Hepatocyte (in vitro differentiated cells): Measurements from ENCODE around the gene TEX19. TPM values are rescaled to one million over a fixed set of nuclear protein-coding genes. Genes with fewer than 3 reads are reported as not detected.
A peak's percentile ranks its signal among the peaks of the same experiment; 100 is the strongest.

Experiments used
- DNase-seq: peaks from one replicate; pipeline ENCODE4 v3.0.0-alpha.2; 2016; ENCODE audit warnings: low spot score
- H2AFZ ChIP-seq: fragments of 200-600 bp; sonication (generic); 2 replicates; pipeline ENCODE4 v1.6.0; 2016; ENCODE audit warnings: antibody characterized with exemption, mild to moderate bottlenecking
- H3K27ac ChIP-seq: fragments of 200-600 bp; sonication (generic); 2 replicates; pipeline ENCODE4 v1.5.1; 2016; ENCODE audit warnings: mild to moderate bottlenecking
- H3K27me3 ChIP-seq: fragments of 200-600 bp; sonication (generic); 2 replicates; pipeline ENCODE4 v1.6.1; 2016
- H3K36me3 ChIP-seq: fragments of 200-600 bp; sonication (generic); replicated peaks from 2 replicates; pipeline ENCODE4 v1.5.1; 2016; ENCODE audit warnings: low read depth; ENCODE audit not compliant: insufficient read depth
- H3K4me1 ChIP-seq: fragments of 200-600 bp; sonication (generic); 2 replicates; pipeline ENCODE4 v1.5.1; 2016; ENCODE audit warnings: mild to moderate bottlenecking, moderate library complexity; ENCODE audit not compliant: insufficient read depth
- H3K4me2 ChIP-seq: fragments of 200-600 bp; sonication (generic); 2 replicates; pipeline ENCODE4 v1.6.0; 2016
- H3K4me3 ChIP-seq: fragments of 200-600 bp; sonication (generic); 2 replicates; pipeline ENCODE4 v1.5.1; 2016; ENCODE audit warnings: mild to moderate bottlenecking
- H3K79me2 ChIP-seq: fragments of 200-600 bp; sonication (generic); 2 replicates; pipeline ENCODE4 v1.6.0; 2017; ENCODE audit warnings: mild to moderate bottlenecking
- H3K9me2 ChIP-seq: fragments of 200-600 bp; sonication (generic); replicated peaks from 2 replicates; pipeline ENCODE4 v1.6.0; 2017; ENCODE audit warnings: mild to moderate bottlenecking; ENCODE audit not compliant: insufficient read depth
- H3K9me3 ChIP-seq: fragments of 200-600 bp; sonication (generic); 2 replicates; pipeline ENCODE4 v1.5.1; 2016; ENCODE audit warnings: low read depth, mild to moderate bottlenecking
- H4K20me1 ChIP-seq: fragments of 200-600 bp; sonication (generic); 2 replicates; pipeline ENCODE4 v1.6.0; 2016; ENCODE audit warnings: mild to moderate bottlenecking; ENCODE audit not compliant: insufficient read depth, poor library complexity, severe bottlenecking
- CTCF ChIP-seq: fragments of 200-600 bp; sonication (generic); IDR thresholded peaks from 2 replicates; pipeline ENCODE4 v1.5.1; 2016; ENCODE audit warnings: antibody characterized with exemption, mild to moderate bottlenecking; ENCODE audit not compliant: poor library complexity
- EZH2 ChIP-seq: fragments of 200-600 bp; sonication (generic); IDR thresholded peaks from 2 replicates; pipeline ENCODE4 v1.6.1; 2016; ENCODE audit warnings: antibody characterized with exemption, mild to moderate bottlenecking, borderline replicate concordance
- EZH2phosphoT487 ChIP-seq: fragments of 200-600 bp; sonication (generic); IDR thresholded peaks from one replicate; pipeline ENCODE4 v1.6.1; 2018; ENCODE audit warnings: antibody characterized with exemption, mild to moderate bottlenecking, low read depth, moderate library complexity; ENCODE audit not compliant: unreplicated experiment, severe bottlenecking
- WGBS: methylation state at CpG from one replicate; pipeline ENCODE4 v1.1.6; 2016; ENCODE audit warnings: low lambda C conversion rate; ENCODE audit errors: missing lambda C conversion rate; 5-methylcytosine and 5-hydroxymethylcytosine counted together
- polyA plus RNA-seq: library from polyadenylated mRNA; unstranded; fragments of >200 nt; fragmentation: Nextera tagmentation; extraction: Ambion mirVana; gene quantifications from 2 replicates; pipeline ENCODE4 v1.2.1, GENCODE V29; 2016
- total RNA-seq: library from RNA; depleted of rRNA; stranded (reverse); fragments of >200 nt; gene quantifications from 2 replicates; pipeline ENCODE4 v1.2.3, GENCODE V29; 2014

The TEX19 gene
- total and polyA plus RNA-seq, 2 experiments from 2014 or later = not detected

- Histone ChIP-seq H3K4me3 (no peak overlapping the region), H3K79me2 (no peaks in the 10 kb centered on the region), H2AFZ (no peak overlapping the region), H3K27me3 (no peaks in the 10 kb centered on the region), H3K27ac (peak overlapping the region; percentile 85), H3K9me3 (no peaks in the 10 kb centered on the region), H4K20me1 (no peaks in the 10 kb centered on the region), H3K9me2 (no peaks in the 10 kb centered on the region), H3K4me2 (peak overlapping the region; percentile 52), H3K36me3 (no peaks in the 10 kb centered on the region), H3K4me1 (peaks cover 45% of the 10 kb centered on the region)
- WGBS = 82% methylated on average over 9 of the region's 16 CpGs
- no peak for TF ChIP-seq EZH2
- TF ChIP-seq CTCF = no peak
- TF ChIP-seq EZH2phosphoT487 = no peak
- no peak for DNase-seq
Observed at GRCh38 chr17:82327757-82328140, 31.3 kb upstream of the TEX19 start.

GRCh38 chr17:82328141-82328993 lies 30.7 kb upstream of the TEX19 start:
- 63% methylated on average over 28 of the region's 28 CpGs for WGBS
- H3K27ac ChIP-seq = peak overlapping the region; percentile 85
- H3K9me3 ChIP-seq = no peaks in the 10 kb centered on the region
- no peaks in the 10 kb centered on the region for H3K36me3 ChIP-seq
- no peaks in the 10 kb centered on the region for H3K27me3 ChIP-seq
- no peak overlapping the region for H3K4me3 ChIP-seq
- no peaks in the 10 kb centered on the region for H4K20me1 ChIP-seq
- peaks cover 51% of the 10 kb centered on the region for H3K4me1 ChIP-seq
- TF ChIP-seq EZH2phosphoT487 = no peak
- no peak for TF ChIP-seq CTCF
- no peak for TF ChIP-seq EZH2
- DNase-seq = peak; percentile 78
- H3K9me2 ChIP-seq = no peaks in the 10 kb centered on the region
- H3K4me2 ChIP-seq = peak overlapping the region; percentile 52
- H3K79me2 ChIP-seq = no peaks in the 10 kb centered on the region
- H2AFZ ChIP-seq = no peak overlapping the region

- Histone ChIP-seq H3K4me2 (peak overlapping the region; percentile 52), H3K4me1 (peaks cover 53% of the 10 kb centered on the region)
Observed at GRCh38 chr17:82328994-82329507, 30.0 kb upstream of the TEX19 start.

More at GRCh38 chr17:82328994-82329507, 30.0 kb upstream of the TEX19 start:
- Histone ChIP-seq H3K4me3 (no peak overlapping the region), H3K79me2 (no peaks in the 10 kb centered on the region), H4K20me1 (no peaks in the 10 kb centered on the region), H3K9me3 (no peaks in the 10 kb centered on the region), H3K27me3 (no peaks in the 10 kb centered on the region), H3K9me2 (no peaks in the 10 kb centered on the region), H3K36me3 (no peaks in the 10 kb centered on the region), H2AFZ (no peak overlapping the region), H3K27ac (peak overlapping the region; percentile 85)
- no peak for DNase-seq
- TF ChIP-seq EZH2phosphoT487 (no peak), EZH2 (no peak), CTCF (no peak)
- 90% methylated on average over 15 of the region's 15 CpGs for WGBS
